ENCODE data around the gene SLC22A5. TPM values are rescaled to one million over a fixed set of nuclear protein-coding genes. Genes with fewer than 3 reads are reported as not detected.

Gene SLC22A5
- total and polyA plus RNA-seq, 2 donors (not counting 3 experiments of a cell fraction or from before 2014, with no cell fraction given): 3.6 to 9.3 TPM

GRCh38 chr5:132434416-132435286 lies 65.1 kb downstream of the SLC22A5 start:
- H3K36me3 ChIP-seq (ENCODE audit: control insufficient read depth in 2 of 2, extremely low read depth in 1 of 2, insufficient read depth in 2 of 2, low read length in 2 of 2): no peaks in the 10 kb centered on the region
- dilution Hi-C loops (cut with MboI; ENCODE audit: extremely low pct_ligation_motif_present, low sequenced_read_pairs): no loop called here
- FAIRE-seq (no peak), DNase-seq (ENCODE audit: low read depth, low spot score) (no peak)
- no TSS peak for BruUV-seq (replicated peaks)
- H3K27me3 ChIP-seq (ENCODE audit: control insufficient read depth in 2 of 2, insufficient read depth in 2 of 2, low read length in 2 of 2): no peaks in the 10 kb centered on the region
- CTCF ChIA-PET: no interaction called here
- TF ChIP-seq POLR2A (IDR thresholded peaks at IDR 0.05; ENCODE audit: low read depth, low read length) (no peak), GATA2 (IDR thresholded peaks at IDR 0.05; ENCODE audit: insufficient read depth, insufficient read length, low read depth, low read length) (no peak), MAX (IDR thresholded peaks at IDR 0.05; ENCODE audit: insufficient read depth, insufficient read length) (no peak), EZH2 (IDR thresholded peaks at IDR 0.05; ENCODE audit: borderline replicate concordance, low read depth, low read length, severe bottlenecking) (no peak), CTCF (IDR thresholded peaks at IDR 0.05; ENCODE audit: extremely low read depth in 1 of 2, insufficient read depth in 1 of 2, low read depth in 1 of 2, low read length in 2 of 2) (no peak), FOS (IDR thresholded peaks at IDR 0.05; ENCODE audit: borderline replicate concordance, insufficient read depth, low read length) (no peak), POLR2AphosphoS5 (IDR thresholded peaks at IDR 0.05; ENCODE audit: insufficient read depth, low read depth, low read length) (no peak), MYC (IDR thresholded peaks at IDR 0.05; ENCODE audit: low read depth, low read length) (no peak), JUN (IDR thresholded peaks at IDR 0.05; ENCODE audit: borderline replicate concordance, insufficient read depth, insufficient read length, low read depth) (no peak)
- POLR2A ChIA-PET: no interaction called here
- no peaks in the 10 kb centered on the region for H4K20me1 ChIP-seq (replicated peaks; ENCODE audit: control insufficient read depth, extremely low read depth, insufficient read depth, low read length)
- no peak overlapping the region for H3K4me3 ChIP-seq (replicated peaks in 1 of 3; ENCODE audit: insufficient read depth in 1 of 3, low read depth in 1 of 3, low read length in 3 of 3)
- intact Hi-C loops (cut with micrococcal nuclease): no loop called here
- no peak overlapping the region for H3K27ac ChIP-seq (ENCODE audit: insufficient read depth, low read depth, low read length)
- no peaks in the 10 kb centered on the region for H3K9me3 ChIP-seq (replicated peaks; ENCODE audit: control insufficient read depth, insufficient read depth, low read length)
- no peaks in the 10 kb centered on the region for H3K9me1 ChIP-seq (replicated peaks; ENCODE audit: control insufficient read depth, extremely low read depth, insufficient read depth, low read length)
- H3K4me1 ChIP-seq (ENCODE audit: control insufficient read depth, extremely low read depth, insufficient read depth, low read length): peaks cover 4% of the 10 kb centered on the region
- H3K79me2 ChIP-seq (ENCODE audit: control insufficient read depth, insufficient read depth, low read length): no peaks in the 10 kb centered on the region
- H3K9ac ChIP-seq (replicated peaks; ENCODE audit: extremely low read depth, insufficient read depth, low read length): no peak overlapping the region
- no peak overlapping the region for H2AFZ ChIP-seq (ENCODE audit: low read depth, low read length)
- H3K4me2 ChIP-seq (ENCODE audit: insufficient read depth, low read length): no peak overlapping the region
